ENCODE results near the gene NTPCR. TPM values are rescaled to one million over a fixed set of nuclear protein-coding genes. Genes with fewer than 3 reads are reported as not detected.
A peak's percentile ranks its signal among the peaks of the same experiment; 100 is the strongest.

Gene NTPCR
- total RNA-seq, 1 experiment from 2014 or later, result 49.1 TPM

DNA sequence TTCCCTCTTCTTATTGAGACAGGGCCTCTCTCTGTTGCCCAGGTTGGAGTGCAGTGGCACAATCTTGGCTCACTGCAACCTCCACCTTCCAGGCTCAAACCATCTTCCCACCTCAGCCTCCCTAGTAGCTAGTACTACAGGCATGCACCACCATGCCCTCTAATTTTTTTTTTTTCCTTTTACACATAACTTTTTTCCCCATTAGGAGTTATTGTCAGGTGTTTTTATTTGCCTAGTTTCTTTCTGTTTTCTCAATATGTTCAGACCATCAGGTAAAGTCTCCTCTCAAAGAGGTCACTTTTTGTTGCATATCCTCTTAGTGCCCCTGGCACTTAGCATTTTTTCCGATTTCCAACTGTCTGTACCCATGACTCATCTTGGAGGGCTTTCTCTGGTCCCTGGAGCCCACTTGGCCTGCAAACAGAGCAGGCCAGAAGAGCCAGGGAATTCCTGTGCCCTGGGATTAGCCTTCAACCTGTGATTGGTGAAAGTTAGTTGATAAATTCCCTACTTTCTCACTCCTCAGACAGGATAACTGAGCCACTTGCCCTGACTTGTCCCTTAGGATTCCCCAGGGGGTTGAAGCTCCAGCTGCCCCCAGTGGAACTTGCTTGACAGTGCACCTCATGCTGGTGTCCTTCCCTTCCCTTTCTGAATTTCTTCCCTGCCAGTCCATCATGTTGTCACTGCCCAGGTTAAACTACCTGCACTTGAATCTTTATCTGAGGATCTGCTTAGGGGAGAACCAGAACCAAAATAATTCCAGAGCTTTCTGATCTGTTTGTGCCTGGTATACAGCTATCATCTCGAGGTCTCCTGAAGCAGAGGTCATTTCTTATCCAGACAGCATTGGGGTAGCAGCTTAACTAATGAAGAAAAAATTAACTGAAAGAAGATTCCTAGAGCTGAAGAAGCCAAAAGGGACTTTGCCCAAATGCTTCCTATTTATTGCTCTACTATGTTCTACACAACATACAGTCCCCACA is 2.4 kb downstream of the NTPCR start:
- H3K4me1 Mint-ChIP-seq (ENCODE audit: low read depth, unreplicated experiment), result peaks cover 20% of the 10 kb centered on the region
- Histone ChIP-seq H3K4me3 (ENCODE audit: low read depth, low read length) (no peak overlapping the region), H3K4me1 (peaks cover 8% of the 10 kb centered on the region; the same call in 1 of the 2 replicates), H3K36me3 (ENCODE audit: control insufficient read depth, insufficient read depth, low read length) (peaks cover under 1% of the 10 kb centered on the region; the same call in 1 of the 2 replicates), H3K9me3 (no peaks in the 10 kb centered on the region; the same call in 1 of the 2 replicates), H3K27me3 (replicated peaks; ENCODE audit: control insufficient read depth, insufficient read depth, low read length) (no peaks in the 10 kb centered on the region)
- CTCF ChIA-PET, result interaction anchor here (1.4 kb wide), 1 partner anchor 160 kb away, joined by 3 read pairs; no protein-coding TSS in a partner anchor
- BruUV-seq (replicated peaks), result no TSS peak
- POLR2A ChIA-PET, result interaction anchor here (0.5 kb wide), 1 partner anchor 139 kb away, joined by 3 read pairs; no protein-coding TSS in a partner anchor
- H3K27me3 Mint-ChIP-seq (ENCODE audit: insufficient read depth, unreplicated experiment), result no peaks in the 10 kb centered on the region
- TF ChIP-seq, protein P1, sequence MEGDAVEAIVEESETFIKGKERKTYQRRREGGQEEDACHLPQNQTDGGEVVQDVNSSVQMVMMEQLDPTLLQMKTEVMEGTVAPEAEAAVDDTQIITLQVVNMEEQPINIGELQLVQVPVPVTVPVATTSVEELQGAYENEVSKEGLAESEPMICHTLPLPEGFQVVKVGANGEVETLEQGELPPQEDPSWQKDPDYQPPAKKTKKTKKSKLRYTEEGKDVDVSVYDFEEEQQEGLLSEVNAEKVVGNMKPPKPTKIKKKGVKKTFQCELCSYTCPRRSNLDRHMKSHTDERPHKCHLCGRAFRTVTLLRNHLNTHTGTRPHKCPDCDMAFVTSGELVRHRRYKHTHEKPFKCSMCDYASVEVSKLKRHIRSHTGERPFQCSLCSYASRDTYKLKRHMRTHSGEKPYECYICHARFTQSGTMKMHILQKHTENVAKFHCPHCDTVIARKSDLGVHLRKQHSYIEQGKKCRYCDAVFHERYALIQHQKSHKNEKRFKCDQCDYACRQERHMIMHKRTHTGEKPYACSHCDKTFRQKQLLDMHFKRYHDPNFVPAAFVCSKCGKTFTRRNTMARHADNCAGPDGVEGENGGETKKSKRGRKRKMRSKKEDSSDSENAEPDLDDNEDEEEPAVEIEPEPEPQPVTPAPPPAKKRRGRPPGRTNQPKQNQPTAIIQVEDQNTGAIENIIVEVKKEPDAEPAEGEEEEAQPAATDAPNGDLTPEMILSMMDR (IDR thresholded peaks at IDR 0.05; ENCODE audit: insufficient read depth in 1 of 2, low read depth in 1 of 2, low read length in 1 of 2, severe bottlenecking in 1 of 2, unreplicated experiment in 1 of 2), result peak; percentile 77 to 78
- H3K9me3 Mint-ChIP-seq (ENCODE audit: unreplicated experiment), result peaks cover 8% of the 10 kb centered on the region
- intact Hi-C loops (cut with micrococcal nuclease; ENCODE audit: unreplicated experiment), result loop anchor here (1.0 to 5.0 kb wide), 3 partner anchors 44 to 318 kb away; no protein-coding TSS in a partner anchor
- H3K27ac Mint-ChIP-seq (ENCODE audit: unreplicated experiment), result no peak overlapping the region
- DNase-seq, result peak; percentile 63 to 73
- peak overlapping the region; percentile 95 for H3K4me3 Mint-ChIP-seq (ENCODE audit: unreplicated experiment)
- H3K36me3 Mint-ChIP-seq (ENCODE audit: insufficient read depth, unreplicated experiment), result peaks cover 18% of the 10 kb centered on the region

DNA sequence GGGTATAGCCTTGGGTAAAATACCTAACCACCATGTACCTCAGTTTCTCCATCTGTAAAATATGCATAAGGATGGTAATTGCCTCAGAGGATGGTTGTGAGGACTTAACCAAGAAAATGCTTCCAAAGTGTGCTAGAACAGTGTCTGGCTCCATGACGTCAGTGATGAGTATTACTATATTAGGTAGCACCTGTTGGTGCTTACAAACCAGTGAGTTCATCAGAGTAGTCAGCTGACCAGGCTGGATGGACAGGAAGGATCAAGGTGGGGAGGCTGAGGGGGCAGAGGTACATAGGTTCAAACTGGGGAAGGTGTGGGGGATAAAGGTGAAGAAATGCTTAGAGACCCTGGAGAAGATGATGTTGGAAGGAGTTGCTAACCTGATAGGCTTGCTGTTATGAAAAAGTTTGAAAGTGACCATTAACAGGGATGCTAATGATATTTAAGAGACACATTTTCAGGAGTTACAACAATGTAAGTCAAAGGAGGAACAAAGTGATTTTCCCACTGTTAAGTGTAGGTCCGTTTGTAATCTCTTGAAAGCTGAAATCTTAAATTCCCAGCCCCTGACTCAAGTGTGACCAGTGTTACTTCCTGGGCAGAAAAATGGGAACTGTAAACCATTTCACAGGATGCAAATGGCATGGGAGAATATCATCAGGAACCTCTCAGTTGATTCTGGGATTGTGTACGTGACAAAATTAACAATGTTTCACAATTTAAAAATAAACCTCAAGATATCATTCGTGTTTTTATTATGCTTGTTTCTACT is 4.4 kb downstream of the NTPCR start:
- Mint-ChIP-seq H3K4me3 (ENCODE audit: unreplicated experiment) (no peak overlapping the region), H3K36me3 (ENCODE audit: insufficient read depth, unreplicated experiment) (peaks cover 36% of the 10 kb centered on the region), H3K4me1 (ENCODE audit: low read depth, unreplicated experiment) (peaks cover 20% of the 10 kb centered on the region), H3K27ac (ENCODE audit: unreplicated experiment) (no peak overlapping the region), H3K27me3 (ENCODE audit: insufficient read depth, unreplicated experiment) (no peaks in the 10 kb centered on the region), H3K9me3 (ENCODE audit: unreplicated experiment) (peaks cover 20% of the 10 kb centered on the region)
- POLR2A ChIA-PET, result no interaction called here
- DNase-seq, result no peak
- peaks cover 8% of the 10 kb centered on the region; the same call in 1 of the 2 replicates for H3K4me1 ChIP-seq
- H3K9me3 ChIP-seq, result peaks cover 4% of the 10 kb centered on the region
- no peak overlapping the region for H3K4me3 ChIP-seq (ENCODE audit: low read depth, low read length)
- H3K27me3 ChIP-seq (replicated peaks; ENCODE audit: control insufficient read depth, insufficient read depth, low read length), result no peaks in the 10 kb centered on the region
- no TSS peak for BruUV-seq (replicated peaks)
- intact Hi-C loops (cut with micrococcal nuclease; ENCODE audit: unreplicated experiment), result loop anchor here (5.0 kb wide), 1 partner anchor 72 kb away; no protein-coding TSS in a partner anchor
- peaks cover 2% of the 10 kb centered on the region for H3K36me3 ChIP-seq (ENCODE audit: control insufficient read depth, insufficient read depth, low read length)
- CTCF ChIA-PET, result no interaction called here
- TF ChIP-seq, protein P1 (IDR thresholded peaks at IDR 0.05; ENCODE audit: insufficient read depth in 1 of 2, low read depth in 1 of 2, low read length in 1 of 2, severe bottlenecking in 1 of 2, unreplicated experiment in 1 of 2), result no peak

DNA sequence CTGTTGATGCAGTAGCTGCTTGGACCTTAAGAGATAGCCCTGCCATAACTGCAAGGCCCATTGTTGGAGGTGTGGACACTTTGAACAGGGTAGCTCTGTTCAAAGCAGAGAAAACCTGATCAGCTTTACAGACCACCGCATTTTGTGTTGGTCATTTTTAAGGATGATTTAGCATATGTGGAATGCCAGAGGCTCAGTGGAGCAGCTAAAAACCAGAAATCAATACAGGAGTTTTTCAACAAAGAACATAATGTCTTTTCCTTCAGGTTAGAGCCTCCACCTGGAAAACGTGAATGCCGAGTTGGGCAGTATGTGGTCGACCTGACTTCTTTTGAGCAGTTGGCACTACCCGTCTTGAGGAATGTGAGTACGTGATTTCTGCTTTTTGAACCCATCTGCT is 5.7 kb downstream of the NTPCR start:
- BruUV-seq (replicated peaks), result no TSS peak
- no peak overlapping the region for H3K4me3 Mint-ChIP-seq (ENCODE audit: unreplicated experiment)
- CTCF ChIA-PET, result no interaction called here
- no peak for DNase-seq
- no peak overlapping the region for H3K4me3 ChIP-seq (ENCODE audit: low read depth, low read length)
- POLR2A ChIA-PET, result no interaction called here
- TF ChIP-seq, protein P1 (IDR thresholded peaks at IDR 0.05; ENCODE audit: insufficient read depth in 1 of 2, low read depth in 1 of 2, low read length in 1 of 2, severe bottlenecking in 1 of 2, unreplicated experiment in 1 of 2), result no peak
- intact Hi-C loops (cut with micrococcal nuclease; ENCODE audit: unreplicated experiment), result no loop called here
- H3K36me3 Mint-ChIP-seq (ENCODE audit: insufficient read depth, unreplicated experiment), result peaks cover 27% of the 10 kb centered on the region
- H3K27me3 ChIP-seq (replicated peaks; ENCODE audit: control insufficient read depth, insufficient read depth, low read length), result no peaks in the 10 kb centered on the region
- peaks cover 19% of the 10 kb centered on the region for H3K4me1 Mint-ChIP-seq (ENCODE audit: low read depth, unreplicated experiment)
- no peak overlapping the region for H3K27ac Mint-ChIP-seq (ENCODE audit: unreplicated experiment)
- peaks cover 2% of the 10 kb centered on the region for H3K36me3 ChIP-seq (ENCODE audit: control insufficient read depth, insufficient read depth, low read length)
- peaks cover 8% of the 10 kb centered on the region; the same call in 1 of the 2 replicates for H3K4me1 ChIP-seq
- H3K9me3 Mint-ChIP-seq (ENCODE audit: unreplicated experiment), result peaks cover 20% of the 10 kb centered on the region
- H3K9me3 ChIP-seq, result peaks cover 4% of the 10 kb centered on the region
- no peaks in the 10 kb centered on the region for H3K27me3 Mint-ChIP-seq (ENCODE audit: insufficient read depth, unreplicated experiment)
